Fibroblast of lung (primary cell): Measurements from ENCODE around the gene NADK.
"Not testable (repeated sequence)": the region's sequence is repeated elsewhere in the genome, so short reads cannot be mapped to it uniquely, and the experiment has no call there.

Experiments used
- CTCF ChIP-seq, 2 donors: IDR thresholded peaks in 1 of 2; conservative IDR thresholded peaks in 1 of 2; 1 replicate in 1 of 2; 2 replicates in 1 of 2; pipeline ENCODE4 v1.5.1; 2011 to 2012; ENCODE audit warnings: low read length in 2 of 2, control low read depth in 1 of 2, inconsistent platforms in 1 of 2, low read depth in 1 of 2, mild to moderate bottlenecking in 1 of 2
- EZH2 ChIP-seq: IDR thresholded peaks from 2 replicates; pipeline ENCODE4 v1.5.1; 2012; ENCODE audit warnings: low read length, control low read depth, mild to moderate bottlenecking; ENCODE audit errors: missing control alignments

- not testable (repeated sequence) for TF ChIP-seq CTCF (conservative IDR thresholded peaks at IDR 0.05 in 1 of 2, IDR thresholded peaks at IDR 0.05 in 1 of 2; ENCODE audit: low read depth in 1 of 2, low read length in 2 of 2); EZH2
Measured at GRCh38 chr1:1724035-1724864, 54.0 kb downstream of the NADK start, which contains the start of gene CDK11A.
